ENCODE results near the gene STK32B.
"Not testable (repeated sequence)": the region's sequence is repeated elsewhere in the genome, so short reads cannot be mapped to it uniquely, and the experiment has no call there.

Gene STK32B

DNA sequence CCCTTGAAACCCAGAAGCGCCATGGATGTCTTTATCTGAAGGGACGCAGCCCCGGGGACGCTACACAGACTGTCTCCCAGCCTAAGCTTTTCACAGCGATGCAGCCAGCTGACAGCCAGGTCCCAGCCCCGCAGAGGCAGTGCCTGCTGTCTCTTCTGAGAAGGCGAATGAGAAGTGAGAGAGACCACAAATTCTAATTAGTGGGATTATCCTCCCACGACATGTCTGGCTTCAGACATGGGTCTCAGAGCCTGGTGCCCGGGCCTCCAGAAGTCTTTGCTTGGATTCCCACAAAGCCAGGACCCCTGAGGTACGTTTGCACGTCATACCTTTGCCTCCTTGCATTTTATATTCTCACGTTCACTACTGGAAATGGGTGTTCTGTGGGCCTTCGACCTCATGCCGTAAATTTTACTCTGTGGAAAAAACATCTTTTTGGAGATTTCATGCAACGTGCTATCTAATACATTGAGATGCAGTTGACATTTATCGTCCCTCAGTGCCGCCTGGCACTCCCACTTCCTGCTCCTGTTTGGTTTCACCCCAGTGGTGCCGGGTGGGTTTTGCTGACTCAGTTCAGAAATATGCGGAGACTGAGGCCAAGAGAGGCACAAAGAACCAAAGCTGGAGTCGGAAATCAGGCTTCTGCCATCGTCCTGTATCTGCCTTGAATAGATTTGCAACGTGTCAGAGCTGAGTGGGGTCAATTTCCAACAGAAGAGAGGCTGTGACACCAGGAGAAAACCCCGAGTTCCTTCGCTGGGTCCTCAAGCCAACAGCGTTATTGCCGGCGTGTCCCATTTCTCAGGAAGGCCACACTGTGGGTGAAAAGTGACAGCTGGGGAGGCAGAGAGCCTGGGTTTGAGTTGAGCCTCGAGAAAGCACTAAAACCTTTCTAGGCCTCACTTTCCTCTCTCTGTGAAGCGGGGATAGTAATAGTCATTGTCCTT, 114.4 kb downstream of the STK32B start:
- DNase-seq: no peak

DNA sequence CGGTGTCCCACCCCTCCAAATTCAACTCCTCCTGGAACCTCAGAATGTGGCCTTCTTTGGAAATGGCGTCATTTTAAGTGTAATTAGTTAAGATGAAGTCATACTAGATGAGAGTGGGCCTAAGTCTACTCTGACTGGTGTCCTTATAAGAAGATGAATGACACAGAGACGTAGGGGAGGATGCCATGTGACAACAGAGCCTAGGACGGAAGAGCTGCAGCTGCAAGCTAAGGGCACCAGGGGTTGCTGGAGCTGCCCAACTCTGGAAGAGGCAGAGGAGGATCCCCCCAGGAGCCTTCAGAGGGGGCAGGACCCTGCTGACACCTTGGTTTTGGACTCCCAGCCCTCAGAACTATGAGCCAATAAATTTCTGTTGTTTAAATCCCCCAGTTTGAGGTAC, 115.1 kb downstream of the STK32B start:
- DNase-seq: no peak

DNA sequence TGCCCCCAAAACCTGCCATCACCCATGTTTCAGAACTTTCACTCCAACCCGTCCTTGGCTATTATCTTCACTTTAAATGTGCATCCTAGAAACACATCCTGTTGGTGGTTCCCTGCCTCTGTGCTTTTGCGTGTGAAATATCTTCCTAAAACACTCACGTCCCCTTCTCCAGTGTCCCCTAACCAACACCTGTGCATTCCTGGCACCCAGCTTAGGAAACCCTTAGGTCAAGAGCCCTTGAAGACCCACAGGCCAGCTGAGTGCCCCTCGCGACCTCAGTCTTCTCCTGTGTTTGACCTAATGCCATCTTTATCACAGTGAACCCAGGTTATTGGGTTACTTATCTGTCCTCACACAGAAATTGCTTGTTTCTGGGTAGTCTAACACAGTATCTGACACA, 117.6 kb downstream of the STK32B start:
- DNase-seq: no peak

DNA sequence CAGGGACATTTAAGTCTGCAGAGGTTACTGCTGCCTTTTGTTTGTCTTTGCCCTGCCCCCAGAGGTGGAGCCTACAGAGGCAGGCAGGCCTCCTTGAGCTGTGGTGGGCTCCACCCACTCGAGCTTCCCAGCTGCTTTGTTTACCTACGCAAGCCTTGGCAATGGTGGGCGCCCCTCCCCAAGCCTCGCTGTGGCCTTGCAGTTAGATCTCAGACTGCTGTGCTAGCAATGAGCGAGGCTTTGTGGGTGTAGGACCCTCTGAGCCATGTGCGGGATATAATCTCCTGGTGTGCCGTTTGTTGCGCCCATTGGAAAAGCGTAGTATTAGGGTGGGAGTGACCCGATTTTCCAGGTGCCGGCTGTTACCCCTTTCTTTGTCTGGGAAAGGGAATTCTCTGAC, 124.6 kb downstream of the STK32B start:
- DNase-seq: not testable (repeated sequence)

DNA sequence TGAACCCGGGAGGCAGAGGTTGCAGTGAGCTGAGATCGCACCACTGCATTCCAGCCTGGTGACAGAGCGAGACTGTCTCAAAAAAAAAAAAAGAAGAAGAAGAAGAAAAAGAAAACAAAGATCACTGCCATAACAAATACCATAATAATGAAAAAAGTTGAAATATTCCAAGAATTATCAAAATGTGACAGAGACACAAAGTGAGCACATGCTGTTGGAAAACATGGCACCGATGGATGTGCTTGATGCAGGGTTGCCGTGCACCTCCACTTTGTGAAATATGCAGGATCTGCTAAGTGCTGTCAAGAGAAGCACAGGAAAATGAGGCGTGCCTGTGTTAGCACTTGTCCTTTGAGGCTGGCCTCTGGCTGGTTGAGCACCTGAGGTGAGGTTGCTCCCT, 133.3 kb downstream of the STK32B start:
- DNase-seq: no peak

DNA sequence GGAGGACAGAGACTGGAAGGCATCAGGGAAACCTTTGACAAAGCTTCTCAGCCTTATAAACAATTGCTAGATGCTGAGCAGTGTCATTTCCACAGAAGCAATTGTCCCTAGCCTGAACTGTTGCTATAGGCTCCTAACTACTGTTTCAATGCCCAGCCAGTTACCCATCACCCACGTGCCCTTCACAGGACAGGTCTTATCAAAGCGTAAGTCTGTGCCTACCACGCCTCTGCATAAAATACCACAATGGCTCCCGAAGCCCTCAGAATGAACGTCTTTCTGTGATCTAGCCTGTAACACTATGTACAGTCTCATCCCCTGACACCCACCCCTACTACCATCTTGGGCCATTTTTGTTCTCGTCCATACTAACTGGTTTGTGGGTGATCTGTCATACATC, 134.3 kb downstream of the STK32B start:
- no peak for DNase-seq

DNA sequence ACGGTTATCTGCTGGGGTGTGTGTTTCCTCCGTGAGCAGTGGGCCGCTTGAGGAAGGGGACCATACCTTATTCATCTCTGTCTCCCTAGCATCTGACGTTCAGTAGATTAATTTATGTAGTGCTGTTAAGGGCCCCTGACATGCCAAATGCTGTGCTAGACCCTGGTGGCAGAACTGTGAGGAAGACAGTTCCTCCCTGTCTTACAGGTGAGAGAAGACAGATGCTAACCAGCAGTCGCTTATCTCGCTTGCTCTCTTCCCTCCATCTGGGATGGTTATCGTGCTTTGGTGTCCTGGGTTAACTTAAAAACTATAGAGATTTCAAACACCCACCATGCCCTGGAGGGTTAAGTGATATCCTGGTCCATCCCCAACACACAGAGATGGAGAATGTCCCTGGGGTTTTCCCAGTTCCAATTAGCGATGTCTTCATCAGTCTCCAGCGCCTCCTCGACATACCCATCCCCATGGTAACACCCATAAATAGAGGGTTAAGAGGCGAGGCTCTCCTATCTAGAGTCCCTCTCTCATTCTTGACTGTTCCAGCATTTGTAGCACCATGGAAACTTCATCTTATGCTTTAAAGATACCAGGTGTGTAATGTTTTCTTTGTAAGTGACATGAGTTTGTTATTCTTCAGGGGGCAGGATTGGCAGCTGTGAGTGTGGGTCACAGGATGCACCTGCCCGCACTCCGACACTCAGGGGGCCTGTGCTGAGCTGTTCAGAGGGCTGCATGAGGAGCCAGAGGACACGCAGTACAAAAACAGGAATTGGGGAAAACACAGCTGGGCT, 135.2 kb downstream of the STK32B start:
- DNase-seq: no peak

DNA sequence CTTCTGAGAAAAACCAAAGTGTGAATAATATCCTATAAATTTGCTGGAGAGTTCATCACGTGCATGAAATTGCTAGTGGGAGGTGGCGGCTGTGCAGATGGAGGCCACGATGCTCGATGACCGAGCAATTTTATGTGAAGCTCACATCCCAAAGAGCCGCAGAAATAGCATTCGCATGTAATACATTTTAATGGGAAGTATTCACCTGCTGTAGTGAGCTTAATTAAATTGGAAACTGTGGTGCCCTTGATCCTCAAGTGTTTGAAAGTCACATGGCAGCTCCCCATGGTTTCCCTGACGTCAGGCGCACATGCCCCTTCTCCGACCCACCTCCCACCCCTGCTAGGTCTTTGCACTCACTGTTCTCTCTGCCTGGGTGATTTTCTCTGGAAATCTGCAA, 136.8 kb downstream of the STK32B start:
- DNase-seq: no peak

DNA sequence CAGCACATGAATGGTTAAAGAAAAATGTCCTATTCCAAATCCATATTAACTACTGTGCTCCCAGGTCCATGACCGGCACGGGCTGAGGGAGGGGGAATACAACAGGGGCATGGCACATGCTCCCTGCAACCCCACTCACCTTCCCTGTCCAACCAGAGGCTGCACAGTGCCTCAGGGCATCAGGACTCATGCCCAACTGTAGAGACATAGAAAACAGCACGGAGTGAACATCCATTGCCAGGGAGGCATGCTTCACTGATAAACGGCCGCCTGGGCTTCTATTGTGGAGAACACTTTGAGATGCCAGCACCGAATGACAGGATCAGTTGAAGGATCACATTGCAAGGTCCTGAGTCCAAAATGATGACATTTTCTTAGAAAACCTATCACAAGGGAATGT, 140.6 kb downstream of the STK32B start:
- no peak for DNase-seq

DNA sequence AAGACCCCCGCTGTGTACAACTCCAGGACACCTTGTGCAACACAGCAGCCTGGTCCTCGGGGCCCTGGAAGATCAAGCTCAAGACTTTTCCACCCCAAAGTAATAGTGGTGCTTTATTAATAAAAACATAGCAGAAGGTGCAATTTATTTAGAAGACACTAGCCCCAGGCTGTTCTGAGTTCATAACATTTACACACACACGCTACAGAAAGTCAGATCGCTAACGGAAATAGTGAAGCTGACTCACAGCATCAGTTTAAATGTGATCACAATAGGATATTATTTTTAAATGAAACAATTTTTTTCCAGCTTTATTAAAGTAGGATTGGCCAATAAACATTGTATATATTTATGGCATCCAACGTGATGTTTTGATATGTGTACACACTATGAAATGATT, 141.0 kb downstream of the STK32B start:
- no peak for DNase-seq

DNA sequence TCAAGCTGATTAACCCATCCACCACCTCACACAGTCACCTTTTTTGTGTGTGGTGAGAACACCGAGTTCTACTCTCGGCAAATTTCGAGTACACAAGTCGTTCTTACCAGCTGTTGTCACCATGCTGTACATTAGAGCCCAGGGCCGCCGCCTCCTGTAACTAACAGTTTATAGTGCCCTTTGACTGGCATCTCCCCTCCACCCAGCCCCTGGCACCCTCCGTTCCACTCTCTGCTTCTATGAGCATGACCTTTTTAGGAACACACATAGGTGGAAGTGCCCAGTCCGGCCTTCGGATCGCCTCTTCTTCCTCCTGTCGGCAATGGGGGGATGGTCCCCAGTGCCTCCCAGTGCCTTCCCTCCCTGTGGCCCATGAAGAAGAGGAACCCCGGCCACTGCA, 141.4 kb downstream of the STK32B start:
- DNase-seq: no peak

DNA sequence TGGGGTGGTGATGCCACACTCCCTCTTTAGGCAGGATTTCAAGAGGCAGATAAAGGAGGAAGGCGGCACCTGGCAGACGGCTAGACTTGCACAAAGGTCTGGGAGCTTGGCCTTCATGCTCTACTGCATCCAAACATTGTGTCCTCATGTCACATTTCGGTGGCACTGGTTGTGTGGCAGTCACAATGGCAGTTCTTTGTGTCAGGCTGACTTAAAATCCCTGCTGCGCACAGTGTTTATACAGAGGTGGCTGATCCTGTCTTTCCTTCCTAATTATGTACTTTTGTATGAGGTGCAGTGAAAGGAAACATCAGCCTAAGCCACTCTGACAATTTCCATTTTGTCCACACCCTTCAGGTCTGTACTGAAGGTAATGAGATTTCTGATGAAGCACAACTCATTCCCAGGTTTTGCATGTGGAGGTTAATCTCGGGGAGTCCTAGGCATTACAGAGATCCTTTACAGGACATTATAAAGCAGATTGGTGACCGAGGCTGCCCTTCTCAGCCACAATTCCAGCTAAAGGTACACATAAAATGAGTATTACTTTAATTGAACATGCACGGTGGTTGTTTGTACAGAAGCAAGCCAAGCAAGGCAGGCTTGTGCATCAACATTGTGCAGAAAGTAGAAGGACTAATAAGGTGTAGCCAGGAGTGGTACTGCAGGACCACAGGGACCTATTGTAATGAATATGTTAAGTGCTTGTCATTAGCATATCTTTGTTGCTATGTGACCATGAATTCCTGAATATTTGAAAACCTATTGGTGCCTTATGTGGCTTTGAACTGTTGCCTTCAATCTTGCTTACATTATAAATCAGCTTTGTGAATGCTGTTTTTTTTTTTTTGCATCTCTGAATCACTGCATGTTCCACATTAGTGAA, 147.6 kb downstream of the STK32B start:
- DNase-seq: no peak

DNA sequence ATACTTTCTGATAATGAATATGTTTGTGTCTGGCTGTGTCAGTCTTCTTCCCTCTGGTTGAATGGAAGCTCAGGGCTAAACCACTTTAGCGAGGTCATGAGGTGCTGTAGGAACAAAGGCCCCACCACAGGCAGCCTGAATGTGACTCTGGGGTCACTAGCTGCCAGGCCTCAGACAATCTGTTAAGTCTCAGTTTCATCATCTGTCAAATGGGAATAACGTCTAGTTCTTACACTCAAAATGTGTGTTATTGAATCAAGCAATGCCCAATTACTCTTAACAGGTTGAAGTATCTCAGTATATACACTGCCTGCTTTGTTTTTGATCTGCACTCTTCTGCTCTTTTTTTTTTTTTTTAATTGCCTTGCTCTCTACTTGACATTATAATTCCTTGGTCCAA, 148.6 kb downstream of the STK32B start:
- no peak for DNase-seq

DNA sequence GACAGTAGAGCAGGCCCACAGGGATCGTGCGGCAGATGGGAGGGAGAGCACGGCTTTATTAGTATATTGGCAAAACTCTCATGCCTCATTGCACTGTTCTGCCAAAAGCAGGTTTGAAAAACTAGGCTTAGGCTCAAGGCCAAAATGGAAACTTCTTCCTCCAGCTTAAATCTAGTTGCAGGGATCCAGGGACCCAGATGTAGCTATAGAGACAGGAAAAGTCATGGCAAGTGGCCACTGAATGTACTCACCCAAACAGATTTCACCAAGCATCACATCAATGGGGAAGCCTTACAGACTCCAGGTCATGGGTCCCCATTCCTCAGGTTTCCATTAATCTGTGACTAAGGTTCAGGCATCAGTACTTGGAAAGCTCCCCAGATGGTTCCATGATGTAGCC, 149.2 kb downstream of the STK32B start:
- DNase-seq: no peak

DNA sequence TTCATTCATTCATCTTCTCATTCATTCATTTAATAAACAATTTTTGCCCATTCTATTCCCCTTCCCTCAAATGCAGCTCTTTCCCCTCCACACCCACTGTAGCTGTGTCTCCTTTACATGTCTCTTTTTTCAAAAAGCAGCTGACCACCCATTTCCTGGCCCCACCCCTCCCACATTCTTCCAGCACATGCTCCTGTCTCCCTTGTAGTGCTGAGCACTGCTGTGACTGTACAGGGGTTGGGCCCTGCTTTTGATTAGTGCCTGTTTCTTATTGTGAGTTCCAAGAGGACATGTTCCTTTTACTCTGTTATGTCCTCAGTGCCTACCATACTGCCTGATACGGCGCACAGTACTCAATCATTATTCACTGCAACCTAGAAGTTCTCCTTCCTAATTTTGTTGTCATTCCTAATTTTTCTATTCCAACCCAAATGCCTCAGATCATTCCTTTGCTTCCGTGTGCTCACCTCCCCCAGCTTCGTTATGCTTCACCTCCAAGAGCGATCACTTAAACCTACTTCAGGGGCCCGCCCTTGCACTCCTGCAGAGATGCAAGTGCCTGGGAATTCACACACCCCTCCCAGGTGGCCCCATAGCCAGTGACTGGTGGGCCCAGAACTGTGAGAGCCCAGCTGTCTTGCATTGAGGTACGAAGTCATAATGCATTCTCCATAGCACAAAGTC, 152.2 kb downstream of the STK32B start:
- DNase-seq: no peak

DNA sequence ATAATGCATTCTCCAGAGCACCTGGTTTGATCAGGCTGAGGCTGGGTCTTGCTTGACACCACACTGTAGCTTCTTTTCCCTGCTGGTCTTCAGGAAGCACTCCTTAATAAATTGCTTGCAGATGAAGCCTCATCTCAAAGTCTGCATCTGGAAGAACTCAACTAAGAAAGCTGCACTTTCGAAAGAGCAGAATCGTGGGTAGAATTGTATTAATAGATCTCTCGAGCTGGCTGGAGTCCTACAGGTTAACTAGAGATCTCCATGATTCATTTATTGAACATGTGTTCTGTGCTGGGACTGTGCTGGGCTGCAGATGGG, 152.7 kb downstream of the STK32B start:
- no peak for DNase-seq

DNA sequence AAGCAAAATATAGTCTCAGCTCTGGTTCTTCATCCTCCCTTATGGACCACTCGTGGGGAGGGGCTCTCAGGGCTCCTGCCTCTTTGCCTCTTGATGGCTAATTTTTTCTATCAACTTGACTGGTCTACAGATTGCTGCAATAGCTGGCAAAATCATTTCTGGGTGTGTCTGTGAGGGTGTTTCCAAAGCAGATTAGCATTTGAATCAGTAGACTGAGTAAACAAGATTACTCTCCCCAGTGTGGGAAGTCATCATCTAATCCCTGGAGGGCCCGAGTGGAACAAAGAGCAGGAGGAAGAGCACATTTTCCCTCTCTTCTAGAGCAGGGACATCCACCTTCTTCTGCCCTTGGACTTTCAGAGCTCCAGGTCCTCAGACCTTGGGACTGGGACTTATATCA, 153.5 kb downstream of the STK32B start:
- DNase-seq: no peak

DNA sequence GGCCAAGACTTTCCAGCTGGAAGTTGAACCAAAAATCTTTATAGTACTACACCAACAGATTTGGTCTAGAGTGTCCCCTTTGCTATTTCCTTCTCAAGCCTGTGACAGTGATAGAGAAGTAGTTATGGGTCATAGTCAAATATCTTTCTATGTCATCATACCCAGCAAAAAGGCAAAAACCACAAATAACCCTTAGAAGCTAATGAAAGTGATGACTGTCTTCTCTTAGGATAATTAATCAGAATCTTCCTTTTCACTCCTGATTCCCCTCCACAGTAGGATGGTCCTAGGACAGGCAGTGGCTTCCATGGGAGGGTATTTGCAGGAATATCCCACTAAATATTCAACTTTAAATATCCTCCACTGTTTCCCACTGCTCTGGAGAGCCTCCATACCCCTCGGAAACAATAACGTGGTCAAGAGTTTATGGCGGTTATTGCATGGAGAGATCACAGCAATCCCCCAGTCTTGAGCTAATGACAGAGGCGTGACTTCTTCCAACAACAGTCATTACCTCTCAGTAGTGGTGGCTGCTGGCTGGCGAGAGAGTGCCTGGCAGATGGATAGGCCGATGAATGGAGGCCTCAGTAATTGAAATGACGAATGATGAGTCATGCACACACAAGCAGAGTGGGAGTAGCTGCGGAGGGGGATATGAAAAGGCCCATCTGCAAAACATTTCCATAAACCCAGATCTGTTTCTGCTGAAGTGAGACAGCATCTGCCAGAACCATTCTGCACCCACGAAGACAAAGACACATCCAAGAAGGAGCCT, 154.9 kb downstream of the STK32B start:
- no peak for DNase-seq

DNA sequence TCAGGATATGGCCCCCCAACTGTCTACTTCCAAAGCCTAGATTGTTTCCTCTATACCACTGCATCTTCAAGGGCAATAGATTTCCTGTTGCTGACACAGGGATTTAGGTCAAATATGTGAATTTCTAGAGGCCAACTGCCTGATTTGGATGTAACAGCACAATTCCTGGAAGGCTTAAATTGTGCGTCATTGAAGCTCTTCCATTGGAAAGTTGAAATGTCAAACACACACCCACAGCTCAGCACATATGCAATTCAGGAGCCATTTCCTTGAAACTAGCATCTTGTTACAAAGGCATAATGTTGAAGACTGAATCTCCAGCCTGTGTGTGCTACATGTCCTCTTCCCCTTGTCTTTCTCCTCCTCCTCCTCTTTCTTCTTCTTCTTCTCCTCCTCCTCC, 158.6 kb downstream of the STK32B start:
- DNase-seq: no peak

DNA sequence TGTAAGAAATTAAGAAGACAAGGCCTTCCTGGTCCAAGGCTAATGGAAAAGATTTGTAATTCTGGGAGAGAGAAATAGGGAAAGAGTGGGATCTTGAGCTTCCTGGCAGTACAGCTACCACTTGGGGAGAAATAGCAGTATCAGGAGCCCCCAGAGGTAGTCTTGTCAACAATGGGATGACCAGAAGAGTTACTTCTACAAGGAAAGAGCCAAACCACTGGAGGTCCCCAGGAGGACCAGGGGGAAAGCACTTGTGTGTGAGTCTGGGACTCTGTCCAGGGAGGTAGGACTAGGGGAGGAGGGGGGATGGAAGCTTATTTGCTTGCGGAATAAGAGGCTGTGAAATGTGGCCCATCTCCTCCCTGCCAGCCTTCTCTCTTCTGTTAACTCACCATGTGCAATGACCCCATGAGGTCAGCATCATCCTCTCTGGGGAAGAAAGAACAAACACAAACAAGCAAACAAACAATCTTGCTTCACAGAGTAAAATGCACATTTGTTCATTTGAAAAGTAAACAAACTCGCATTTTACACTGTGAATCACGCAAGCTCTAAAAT, 160.1 kb downstream of the STK32B start:
- no peak for DNase-seq

DNA sequence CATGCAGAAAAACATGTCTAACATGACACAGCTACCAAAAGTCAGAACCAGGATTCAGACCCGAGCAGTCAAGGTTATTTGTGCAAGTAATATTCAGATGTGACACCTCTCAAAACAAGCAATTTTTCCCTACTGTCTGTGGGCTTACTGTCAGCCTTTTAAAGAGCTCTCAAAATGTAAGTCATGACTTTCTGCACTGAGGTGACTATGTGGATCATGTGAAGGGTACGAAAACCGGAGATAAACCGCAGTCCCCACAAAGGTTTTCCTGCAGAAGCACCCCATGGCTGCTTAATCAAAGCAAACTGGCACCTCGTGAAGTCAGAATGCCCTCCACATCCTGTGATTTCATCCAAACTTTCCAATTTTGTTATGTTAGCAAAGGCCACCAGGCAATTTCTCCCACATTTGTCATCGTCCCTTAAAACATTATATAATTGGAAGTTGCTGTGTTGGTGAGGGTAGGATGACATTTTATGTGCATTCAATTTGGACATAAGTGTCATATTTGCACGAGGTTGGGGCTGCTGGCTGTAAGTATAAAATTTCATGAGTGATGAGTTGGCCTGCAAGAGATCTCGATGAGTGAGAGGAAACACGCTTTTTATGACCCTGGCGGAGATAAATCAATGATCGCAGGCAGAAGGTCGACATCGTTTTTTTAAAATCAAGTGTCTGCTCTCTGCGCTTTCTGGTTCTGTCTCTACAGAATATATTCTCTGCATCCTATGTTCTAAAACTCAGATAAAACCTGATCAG, 161.2 kb downstream of the STK32B start:
- DNase-seq: no peak

Measured in activated naive CD4-positive, alpha-beta T cell treated with Interleukin-2 at 50 U/mL for 16 hours (primary cell).